ENCODE measurements around the gene ASB4. TPM values are rescaled to one million over a fixed set of nuclear protein-coding genes. Genes with fewer than 3 reads are reported as not detected.
"Not testable (repeated sequence)": the region's sequence is repeated elsewhere in the genome, so short reads cannot be mapped to it uniquely, and the experiment has no call there.

The ASB4 gene
- total RNA-seq, 1 experiment from 2014 or later, result not detected

GRCh38 chr7:95546647-95547046, 60.9 kb downstream of the ASB4 start:
- Histone ChIP-seq H3K9ac (ENCODE audit: low read length) (no peak overlapping the region), H3K79me2 (ENCODE audit: low read length) (no peaks in the 10 kb centered on the region), H3K36me3 (ENCODE audit: insufficient read depth, low read length) (no peaks in the 10 kb centered on the region), H3K4me3 (ENCODE audit: low read length) (no peak overlapping the region), H3K4me2 (ENCODE audit: low read depth, low read length, poor library complexity, severe bottlenecking) (no peak overlapping the region), H3K9me3 (ENCODE audit: low read length) (no peaks in the 10 kb centered on the region), H2AFZ (ENCODE audit: low read length) (no peak overlapping the region), H3K27me3 (ENCODE audit: low read length) (no peaks in the 10 kb centered on the region), H4K20me1 (ENCODE audit: insufficient read depth, low read depth, low read length) (no peaks in the 10 kb centered on the region), H3K9me2 (replicated peaks; ENCODE audit: insufficient read depth, low read length) (no peaks in the 10 kb centered on the region), H3K27ac (ENCODE audit: low read length) (no peak overlapping the region), H3K4me1 (ENCODE audit: low read length) (no peaks in the 10 kb centered on the region)
- no peak for DNase-seq

GRCh38 chr7:95547361-95548348, 61.9 kb downstream of the ASB4 start:
- H3K9me2 ChIP-seq (replicated peaks; ENCODE audit: insufficient read depth, low read length), result no peaks in the 10 kb centered on the region
- no peaks in the 10 kb centered on the region for H3K79me2 ChIP-seq (ENCODE audit: low read length)
- no peaks in the 10 kb centered on the region for H4K20me1 ChIP-seq (ENCODE audit: insufficient read depth, low read depth, low read length)
- DNase-seq, result no peak
- no peak overlapping the region for H3K4me2 ChIP-seq (ENCODE audit: low read depth, low read length, poor library complexity, severe bottlenecking)
- H3K27me3 ChIP-seq (ENCODE audit: low read length), result no peaks in the 10 kb centered on the region
- H3K9me3 ChIP-seq (ENCODE audit: low read length), result no peaks in the 10 kb centered on the region
- no peak overlapping the region for H3K27ac ChIP-seq (ENCODE audit: low read length)
- no peak overlapping the region for H2AFZ ChIP-seq (ENCODE audit: low read length)
- no peaks in the 10 kb centered on the region for H3K36me3 ChIP-seq (ENCODE audit: insufficient read depth, low read length)
- H3K4me1 ChIP-seq (ENCODE audit: low read length), result no peaks in the 10 kb centered on the region
- no peak overlapping the region for H3K4me3 ChIP-seq (ENCODE audit: low read length)
- no peak overlapping the region for H3K9ac ChIP-seq (ENCODE audit: low read length)

GRCh38 chr7:95549818-95550529, 64.2 kb downstream of the ASB4 start:
- no peaks in the 10 kb centered on the region for H3K79me2 ChIP-seq (ENCODE audit: low read length)
- H3K4me1 ChIP-seq (ENCODE audit: low read length), result no peaks in the 10 kb centered on the region
- H3K27ac ChIP-seq (ENCODE audit: low read length), result no peak overlapping the region
- no peak overlapping the region for H3K4me3 ChIP-seq (ENCODE audit: low read length)
- DNase-seq, result no peak
- no peaks in the 10 kb centered on the region for H4K20me1 ChIP-seq (ENCODE audit: insufficient read depth, low read depth, low read length)
- H3K4me2 ChIP-seq (ENCODE audit: low read depth, low read length, poor library complexity, severe bottlenecking), result no peak overlapping the region
- H3K27me3 ChIP-seq (ENCODE audit: low read length), result no peaks in the 10 kb centered on the region
- no peak overlapping the region for H3K9ac ChIP-seq (ENCODE audit: low read length)
- no peaks in the 10 kb centered on the region for H3K9me3 ChIP-seq (ENCODE audit: low read length)
- H3K9me2 ChIP-seq (replicated peaks; ENCODE audit: insufficient read depth, low read length), result no peaks in the 10 kb centered on the region
- no peaks in the 10 kb centered on the region for H3K36me3 ChIP-seq (ENCODE audit: insufficient read depth, low read length)
- H2AFZ ChIP-seq (ENCODE audit: low read length), result no peak overlapping the region

- H3K4me2 ChIP-seq (ENCODE audit: low read depth, low read length, poor library complexity, severe bottlenecking), result no peak overlapping the region
- no peak overlapping the region for H3K9ac ChIP-seq (ENCODE audit: low read length)
- H3K4me1 ChIP-seq (ENCODE audit: low read length), result no peaks in the 10 kb centered on the region
- H2AFZ ChIP-seq (ENCODE audit: low read length), result no peak overlapping the region
- H4K20me1 ChIP-seq (ENCODE audit: insufficient read depth, low read depth, low read length), result no peaks in the 10 kb centered on the region
- DNase-seq, result no peak
- H3K36me3 ChIP-seq (ENCODE audit: insufficient read depth, low read length), result no peaks in the 10 kb centered on the region
- H3K27me3 ChIP-seq (ENCODE audit: low read length), result no peaks in the 10 kb centered on the region
- H3K79me2 ChIP-seq (ENCODE audit: low read length), result no peaks in the 10 kb centered on the region
- H3K9me3 ChIP-seq (ENCODE audit: low read length), result no peaks in the 10 kb centered on the region
- H3K9me2 ChIP-seq (replicated peaks; ENCODE audit: insufficient read depth, low read length), result no peaks in the 10 kb centered on the region
- no peak overlapping the region for H3K27ac ChIP-seq (ENCODE audit: low read length)
- no peak overlapping the region for H3K4me3 ChIP-seq (ENCODE audit: low read length)
These were observed 64.8 kb downstream of the ASB4 start for GRCh38 chr7:95550546-95550945.

GRCh38 chr7:95552010-95552926, 66.5 kb downstream of the ASB4 start:
- not testable (repeated sequence) for H3K27ac ChIP-seq (ENCODE audit: low read length); H3K79me2 ChIP-seq (ENCODE audit: low read length); H3K9ac ChIP-seq (ENCODE audit: low read length); H3K27me3 ChIP-seq (ENCODE audit: low read length); H3K9me2 ChIP-seq (replicated peaks; ENCODE audit: insufficient read depth, low read length); H4K20me1 ChIP-seq (ENCODE audit: insufficient read depth, low read depth, low read length); H3K4me2 ChIP-seq (ENCODE audit: low read depth, low read length, poor library complexity, severe bottlenecking); H3K4me1 ChIP-seq (ENCODE audit: low read length); H3K36me3 ChIP-seq (ENCODE audit: insufficient read depth, low read length); H3K4me3 ChIP-seq (ENCODE audit: low read length); H2AFZ ChIP-seq (ENCODE audit: low read length); DNase-seq; H3K9me3 ChIP-seq (ENCODE audit: low read length)

- DNase-seq, result no peak
- no peaks in the 10 kb centered on the region for H3K79me2 ChIP-seq (ENCODE audit: low read length)
- no peaks in the 10 kb centered on the region for H3K9me3 ChIP-seq (ENCODE audit: low read length)
- H3K27ac ChIP-seq (ENCODE audit: low read length), result no peak overlapping the region
- no peaks in the 10 kb centered on the region for H3K36me3 ChIP-seq (ENCODE audit: insufficient read depth, low read length)
- H3K4me1 ChIP-seq (ENCODE audit: low read length), result no peaks in the 10 kb centered on the region
- no peak overlapping the region for H3K9ac ChIP-seq (ENCODE audit: low read length)
- no peaks in the 10 kb centered on the region for H3K27me3 ChIP-seq (ENCODE audit: low read length)
- no peak overlapping the region for H3K4me3 ChIP-seq (ENCODE audit: low read length)
- H3K9me2 ChIP-seq (replicated peaks; ENCODE audit: insufficient read depth, low read length), result no peaks in the 10 kb centered on the region
- H4K20me1 ChIP-seq (ENCODE audit: insufficient read depth, low read depth, low read length), result no peaks in the 10 kb centered on the region
- H2AFZ ChIP-seq (ENCODE audit: low read length), result no peak overlapping the region
- H3K4me2 ChIP-seq (ENCODE audit: low read depth, low read length, poor library complexity, severe bottlenecking), result no peak overlapping the region
These were observed 68.2 kb downstream of the ASB4 start for GRCh38 chr7:95553939-95554338.

GRCh38 chr7:95556777-95557176, 71.0 kb downstream of the ASB4 start:
- H3K9me3 ChIP-seq (ENCODE audit: low read length), result no peaks in the 10 kb centered on the region
- H3K4me3 ChIP-seq (ENCODE audit: low read length), result no peak overlapping the region
- DNase-seq, result no peak
- H2AFZ ChIP-seq (ENCODE audit: low read length), result no peak overlapping the region
- H3K4me2 ChIP-seq (ENCODE audit: low read depth, low read length, poor library complexity, severe bottlenecking), result no peak overlapping the region
- H3K36me3 ChIP-seq (ENCODE audit: insufficient read depth, low read length), result no peaks in the 10 kb centered on the region
- no peaks in the 10 kb centered on the region for H4K20me1 ChIP-seq (ENCODE audit: insufficient read depth, low read depth, low read length)
- H3K27ac ChIP-seq (ENCODE audit: low read length), result no peak overlapping the region
- no peak overlapping the region for H3K9ac ChIP-seq (ENCODE audit: low read length)
- no peaks in the 10 kb centered on the region for H3K27me3 ChIP-seq (ENCODE audit: low read length)
- no peaks in the 10 kb centered on the region for H3K4me1 ChIP-seq (ENCODE audit: low read length)
- no peaks in the 10 kb centered on the region for H3K9me2 ChIP-seq (replicated peaks; ENCODE audit: insufficient read depth, low read length)
- H3K79me2 ChIP-seq (ENCODE audit: low read length), result no peaks in the 10 kb centered on the region
